Vagina (tissue), 2 donors: ENCODE data around the gene BEGAIN. TPM values are rescaled to one million over a fixed set of nuclear protein-coding genes. Genes with fewer than 3 reads are reported as not detected.

Experiments
- DNase-seq, 2 donors: peaks; one replicate each; pipeline ENCODE4 v3.0.0-alpha.2; 2017; ENCODE audit errors: extremely low spot score in 2 of 2
- H3K27ac ChIP-seq: fragments of 200-600 bp; sonication (generic); one replicate; pipeline ENCODE4 v1.5.1; 2019
- H3K27me3 ChIP-seq: fragments of 200-600 bp; sonication (generic); one replicate; pipeline ENCODE4 v1.5.1; 2019
- H3K36me3 ChIP-seq, 2 donors: fragments of 200-600 bp; sonication (generic); one replicate each; pipeline ENCODE4 v1.5.1; 2017 to 2019
- H3K4me1 ChIP-seq: fragments of 200-600 bp; sonication (generic); one replicate; pipeline ENCODE4 v1.5.1; 2019
- H3K4me3 ChIP-seq, 2 donors: fragments of 200-600 bp; sonication (generic); 1 replicate in 1 of 2; 2 replicates in 1 of 2; pipeline ENCODE4 v1.5.1; 2016 to 2019
- H3K9me3 ChIP-seq: fragments of 200-600 bp; sonication (generic); one replicate; pipeline ENCODE4 v1.5.1; 2019
- CTCF ChIP-seq, 3 experiments: fragments of 450-650 bp in 2 of 3; fragments of 200-600 bp in 1 of 3; sonication (generic) in 1 of 3; IDR thresholded peaks; one replicate each; pipeline ENCODE4 v1.5.1; 2017 to 2019; ENCODE audit warnings: antibody characterized with exemption in 3 of 3, mild to moderate bottlenecking in 2 of 3, moderate library complexity in 2 of 3
- POLR2A ChIP-seq, 2 donors: fragments of 450-650 bp; IDR thresholded peaks; one replicate each; pipeline ENCODE4 v1.6.1; 2017; ENCODE audit warnings: antibody characterized with exemption in 2 of 2, mild to moderate bottlenecking in 2 of 2, moderate library complexity in 2 of 2
- POLR2AphosphoS5 ChIP-seq, 2 donors: sonication (generic); formaldehyde crosslinking; IDR thresholded peaks; one replicate each; pipeline ENCODE4 v1.9.0; 2017; ENCODE audit warnings: antibody characterized with exemption in 2 of 2, mild to moderate bottlenecking in 2 of 2, low read depth in 1 of 2; ENCODE audit not compliant: insufficient read depth in 1 of 2
- intact Hi-C: fragments of 100-400 bp; cut with DNase I; formaldehyde crosslinking; loops from one replicate; pipeline ENCODE4 v1.15.1; 2023
- total RNA-seq: library from RNA; depleted of rRNA; stranded (reverse); fragments of >200 nt; gene quantifications from one replicate; pipeline ENCODE4 v1.2.3, GENCODE V29; 2016

BEGAIN gene
- total RNA-seq, 1 donor from 2014 or later: 3.4 TPM

DNA sequence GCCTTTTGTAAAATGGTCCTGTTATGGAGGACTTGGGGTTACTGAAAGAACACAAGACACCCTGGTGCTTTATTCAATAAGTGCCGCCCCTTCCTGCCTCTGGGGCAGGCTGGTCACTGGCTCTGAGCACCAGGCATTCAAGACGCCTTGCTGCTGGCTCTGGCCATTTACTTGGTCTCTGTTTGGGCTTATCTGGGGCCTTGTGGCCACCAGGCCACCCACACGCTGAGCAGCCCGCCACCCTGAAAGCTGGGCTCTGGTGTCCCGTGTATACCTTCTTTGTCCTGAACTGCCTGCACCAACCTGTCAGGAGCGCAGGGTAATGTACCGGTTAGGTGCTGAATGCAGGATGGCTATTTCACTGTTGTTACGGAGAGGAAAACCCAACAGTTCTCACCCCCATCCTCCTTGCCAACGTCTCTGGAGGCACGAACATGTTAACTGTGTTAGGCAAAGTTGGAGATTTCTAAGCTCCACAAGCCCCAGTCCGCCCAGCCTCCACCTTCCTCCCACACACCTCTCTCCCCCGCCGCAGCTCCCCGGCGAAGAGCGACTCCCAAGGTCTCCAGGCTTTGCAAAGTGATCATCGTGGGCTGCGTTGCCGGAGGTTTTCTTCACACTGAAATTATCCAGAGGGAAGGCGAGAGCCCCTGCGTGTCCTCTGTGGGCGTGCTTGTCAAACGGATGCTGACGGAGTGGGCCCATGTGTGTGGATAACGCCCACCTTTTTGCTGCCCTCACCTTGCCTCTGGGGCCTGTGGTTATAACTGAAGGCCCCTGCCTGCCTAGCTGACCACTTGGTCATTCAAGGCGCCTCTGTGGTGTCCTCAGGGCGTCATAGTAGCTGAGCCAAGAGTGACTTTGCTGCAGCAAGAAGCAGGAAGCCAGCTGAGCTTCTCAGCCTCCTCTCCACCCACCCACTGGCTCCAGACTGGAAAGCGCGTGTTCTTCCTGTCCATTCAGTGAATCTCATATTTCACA, 18.8 kb upstream of the BEGAIN start:
- Histone ChIP-seq H3K36me3 (no peaks in the 10 kb centered on the region), H3K9me3 (no peaks in the 10 kb centered on the region), H3K4me3 (no peak overlapping the region), H3K27me3 (no peaks in the 10 kb centered on the region), H3K4me1 (no peaks in the 10 kb centered on the region), H3K27ac (no peak overlapping the region)
- TF ChIP-seq POLR2A (IDR thresholded peaks at IDR 0.05): no peak
- TF ChIP-seq POLR2AphosphoS5 (IDR thresholded peaks at IDR 0.05; ENCODE audit: insufficient read depth in 1 of 2, low read depth in 1 of 2): no peak
- no peak for TF ChIP-seq CTCF (IDR thresholded peaks at IDR 0.05)
- no peak for DNase-seq
- intact Hi-C loops: no loop called here

- H3K4me1 ChIP-seq: no peaks in the 10 kb centered on the region
- H3K27ac ChIP-seq: no peak overlapping the region
- intact Hi-C loops: no loop called here
- H3K27me3 ChIP-seq: no peaks in the 10 kb centered on the region
- DNase-seq: no peak
- TF ChIP-seq POLR2A (IDR thresholded peaks at IDR 0.05): no peak
- no peak for TF ChIP-seq POLR2AphosphoS5 (IDR thresholded peaks at IDR 0.05; ENCODE audit: insufficient read depth in 1 of 2, low read depth in 1 of 2)
- no peaks in the 10 kb centered on the region for H3K9me3 ChIP-seq
- H3K4me3 ChIP-seq: no peak overlapping the region
- no peaks in the 10 kb centered on the region for H3K36me3 ChIP-seq
These were observed 18.0 kb upstream of the BEGAIN start for GRCh38 chr14:100605230-100605629.

GRCh38 chr14:100604709-100605108, 17.5 kb upstream of the BEGAIN start:
- DNase-seq: no peak
- Histone ChIP-seq H3K27ac (no peak overlapping the region), H3K36me3 (no peaks in the 10 kb centered on the region), H3K4me3 (no peak overlapping the region), H3K9me3 (no peaks in the 10 kb centered on the region), H3K4me1 (no peaks in the 10 kb centered on the region), H3K27me3 (no peaks in the 10 kb centered on the region)
- intact Hi-C loops: no loop called here
- TF ChIP-seq POLR2A (IDR thresholded peaks at IDR 0.05) (no peak), POLR2AphosphoS5 (IDR thresholded peaks at IDR 0.05; ENCODE audit: insufficient read depth in 1 of 2, low read depth in 1 of 2) (no peak), CTCF (IDR thresholded peaks at IDR 0.05) (no peak)

DNA sequence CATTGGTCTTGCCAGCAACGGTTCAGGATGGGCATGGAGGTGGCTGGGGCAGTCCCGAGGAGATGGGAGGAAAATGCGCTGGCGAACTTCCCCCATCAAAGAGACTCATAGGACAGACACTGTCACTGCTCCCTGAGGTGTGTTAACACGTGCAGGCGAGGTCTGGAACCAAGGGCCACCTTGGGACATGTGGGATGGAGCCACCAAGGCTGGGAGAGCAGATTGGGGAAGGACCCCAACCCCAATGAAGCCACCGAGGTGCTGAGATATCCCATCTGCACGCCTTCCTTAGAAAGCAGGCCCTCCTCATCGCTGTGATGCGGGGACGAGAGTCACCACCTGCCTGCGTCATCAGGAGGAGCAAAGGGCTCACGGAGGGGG, 16.9 kb upstream of the BEGAIN start:
- Histone ChIP-seq H3K9me3 (no peaks in the 10 kb centered on the region), H3K36me3 (no peaks in the 10 kb centered on the region), H3K27me3 (no peaks in the 10 kb centered on the region), H3K4me3 (no peak overlapping the region), H3K27ac (no peak overlapping the region), H3K4me1 (no peaks in the 10 kb centered on the region)
- intact Hi-C loops: no loop called here
- no peak for DNase-seq
- TF ChIP-seq POLR2AphosphoS5 (IDR thresholded peaks at IDR 0.05; ENCODE audit: insufficient read depth in 1 of 2, low read depth in 1 of 2) (no peak), POLR2A (IDR thresholded peaks at IDR 0.05) (no peak), CTCF (IDR thresholded peaks at IDR 0.05) (no peak)

DNA sequence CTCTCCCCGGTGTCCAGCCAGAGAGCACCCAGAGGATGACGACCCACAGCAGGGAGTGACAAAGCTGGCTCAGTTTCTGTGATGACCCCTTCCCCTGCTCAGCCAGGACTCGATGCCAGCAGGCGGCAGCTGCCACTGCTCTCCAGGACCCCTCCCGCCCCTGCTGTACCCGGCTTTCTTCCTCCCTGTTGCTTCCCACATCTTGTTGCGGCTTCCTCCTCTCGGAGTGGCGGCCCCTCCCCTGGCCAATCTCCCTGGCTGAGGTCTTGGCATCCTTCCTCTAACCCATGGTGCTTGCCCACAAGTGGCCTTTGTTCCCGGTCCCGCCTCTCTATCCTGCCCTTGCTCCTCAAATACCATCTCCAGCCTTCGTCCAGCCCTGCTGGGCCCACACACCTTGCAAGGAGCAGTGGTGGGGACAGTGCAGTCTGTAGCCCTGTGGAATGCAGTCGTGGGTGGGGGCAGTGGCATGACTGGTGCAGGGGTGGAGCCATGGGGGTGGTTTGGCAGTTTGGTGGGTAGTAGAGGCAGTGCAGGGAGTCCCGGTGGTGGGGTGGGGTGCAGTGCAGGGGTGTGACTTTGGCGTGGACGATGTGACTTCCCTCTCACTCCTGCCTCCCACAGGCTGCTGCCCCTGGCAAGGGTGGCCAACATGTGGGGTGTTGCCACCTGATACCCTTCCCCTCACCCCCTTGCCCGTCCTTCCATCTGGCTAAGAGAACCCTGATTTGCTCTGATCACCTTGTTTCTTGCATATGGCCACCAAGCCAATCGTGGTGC, 16.3 kb upstream of the BEGAIN start:
- DNase-seq: no peak
- no peaks in the 10 kb centered on the region for H3K9me3 ChIP-seq
- intact Hi-C loops: no loop called here
- H3K36me3 ChIP-seq: no peaks in the 10 kb centered on the region
- H3K4me3 ChIP-seq: no peak overlapping the region
- no peaks in the 10 kb centered on the region for H3K27me3 ChIP-seq
- TF ChIP-seq POLR2AphosphoS5 (IDR thresholded peaks at IDR 0.05; ENCODE audit: insufficient read depth in 1 of 2, low read depth in 1 of 2) (no peak), POLR2A (IDR thresholded peaks at IDR 0.05) (no peak)
- no peaks in the 10 kb centered on the region for H3K4me1 ChIP-seq
- H3K27ac ChIP-seq: no peak overlapping the region
